HG03469 (cell line): ENCODE data around the gene CRB1.

Source experiments
- ATAC-seq: cut with Tn5 transposase; IDR thresholded peaks from one replicate; pipeline ENCODE4 v1.9.1; 2021; ENCODE audit warnings: mild to moderate bottlenecking, moderate library complexity, moderate number of reproducible peaks; ENCODE audit not compliant: unreplicated experiment

CRB1 gene

GRCh38 chr1:197268012-197268411 is at the start of gene CRB1:
TSS of gene CRB1 (plus strand) at chr1:197268252. CDS start at chr1:197268413, 161 bp downstream.
- no peak for ATAC-seq

DNA sequence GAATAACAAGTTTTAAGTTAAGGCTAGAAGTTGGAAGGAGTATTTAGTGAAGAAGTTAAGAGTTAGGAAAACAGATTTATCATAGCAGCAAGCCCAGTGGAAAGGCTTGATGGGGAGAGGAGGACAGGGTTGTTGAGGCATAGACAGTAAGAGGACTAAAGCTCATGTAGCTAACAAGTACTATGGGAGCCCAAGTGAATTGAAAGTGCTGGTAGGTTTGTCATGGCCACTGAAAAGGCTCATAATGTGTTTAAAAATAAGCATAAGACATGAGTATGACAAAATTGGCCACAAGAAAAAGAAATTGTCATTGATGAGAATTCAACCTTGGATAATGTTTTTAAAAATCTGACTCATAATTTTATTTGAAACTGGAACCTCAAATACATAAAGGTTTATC is 49.2 kb upstream of the CRB1 start:
- no peak for ATAC-seq

DNA sequence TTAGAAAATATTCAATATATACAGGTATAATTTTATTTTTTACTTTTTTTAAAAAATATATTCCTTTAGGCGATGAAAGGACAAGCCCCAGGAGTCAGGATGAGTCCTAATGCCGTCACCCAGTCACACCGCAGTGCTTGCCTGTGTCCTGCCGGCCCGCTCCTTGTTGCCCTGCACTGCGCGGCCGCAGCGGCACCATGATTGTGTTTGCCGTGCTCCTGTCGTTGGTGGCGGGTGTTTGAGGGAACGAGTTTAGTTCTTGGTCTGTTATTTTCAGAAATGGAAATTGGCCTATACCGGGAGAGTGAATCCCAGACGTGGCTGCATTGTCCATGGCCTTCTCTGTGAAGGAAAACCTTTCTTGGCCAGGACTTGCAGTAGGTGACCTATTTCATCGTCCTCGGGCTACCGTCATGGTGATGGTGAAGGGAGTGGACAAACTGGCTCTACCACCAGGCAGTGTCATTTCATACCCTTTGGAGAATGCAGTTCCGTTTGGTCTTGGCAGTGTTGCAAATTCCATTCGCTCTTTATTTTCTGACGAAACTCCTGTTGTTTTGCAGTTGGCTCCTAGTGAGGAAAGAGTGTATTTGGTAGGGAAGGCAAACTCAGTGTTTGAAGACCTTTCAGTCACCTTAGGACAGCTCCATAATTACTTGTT is 45.9 kb upstream of the CRB1 start:
- no peak for ATAC-seq

GRCh38 chr1:197222780-197223179 is 45.3 kb upstream of the CRB1 start:
- ATAC-seq: no peak

DNA sequence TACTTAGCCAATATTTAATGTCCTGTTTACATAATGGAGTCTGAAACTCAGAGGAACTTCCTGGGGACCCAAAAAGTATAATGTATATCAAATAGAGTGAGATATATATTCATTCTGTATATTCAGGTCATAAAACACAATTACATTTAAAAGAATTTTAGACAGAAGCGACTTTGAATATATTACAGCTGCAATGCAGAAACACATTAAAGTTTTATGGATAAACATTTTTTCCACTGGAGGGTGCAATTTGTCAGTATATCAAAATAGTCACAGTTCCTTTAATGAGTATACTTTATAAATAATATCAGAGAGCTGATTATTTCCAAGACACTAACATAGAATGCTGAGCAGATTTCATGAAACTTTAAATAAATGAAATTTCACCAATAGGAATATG is 43.9 kb upstream of the CRB1 start:
- ATAC-seq: no peak

- no peak for ATAC-seq
These were observed 42.4 kb upstream of the CRB1 start for GRCh38 chr1:197225611-197226010.

GRCh38 chr1:197234581-197234980 is 33.5 kb upstream of the CRB1 start:
- no peak for ATAC-seq

GRCh38 chr1:197235355-197235754 is 32.7 kb upstream of the CRB1 start:
- ATAC-seq: no peak

GRCh38 chr1:197247465-197247864 is 20.6 kb upstream of the CRB1 start:
- ATAC-seq: no peak

GRCh38 chr1:197249324-197249723 is 18.7 kb upstream of the CRB1 start:
- ATAC-seq: no peak

DNA sequence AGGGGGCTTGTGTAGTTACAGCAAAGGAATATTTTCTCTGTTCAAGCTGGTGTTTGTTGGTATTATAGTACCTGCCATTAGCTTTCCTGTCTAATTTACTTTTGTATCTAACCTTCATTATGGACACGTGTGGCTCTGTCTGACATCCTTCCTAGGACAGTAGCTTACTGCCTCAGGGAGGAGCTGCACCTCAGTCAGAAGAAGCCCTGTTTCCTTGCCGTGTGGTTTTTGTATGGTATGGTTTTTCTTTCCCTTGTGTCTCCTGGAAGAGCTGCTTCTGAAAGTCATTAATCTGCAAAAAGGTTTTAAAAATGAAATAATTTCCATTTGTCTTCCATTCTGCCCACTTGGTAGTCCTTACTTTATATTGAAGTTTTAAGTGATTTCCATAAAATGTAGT is 17.4 kb upstream of the CRB1 start:
- no peak for ATAC-seq

- ATAC-seq: no peak
These were observed 15.1 kb upstream of the CRB1 start for GRCh38 chr1:197252973-197253372.

DNA sequence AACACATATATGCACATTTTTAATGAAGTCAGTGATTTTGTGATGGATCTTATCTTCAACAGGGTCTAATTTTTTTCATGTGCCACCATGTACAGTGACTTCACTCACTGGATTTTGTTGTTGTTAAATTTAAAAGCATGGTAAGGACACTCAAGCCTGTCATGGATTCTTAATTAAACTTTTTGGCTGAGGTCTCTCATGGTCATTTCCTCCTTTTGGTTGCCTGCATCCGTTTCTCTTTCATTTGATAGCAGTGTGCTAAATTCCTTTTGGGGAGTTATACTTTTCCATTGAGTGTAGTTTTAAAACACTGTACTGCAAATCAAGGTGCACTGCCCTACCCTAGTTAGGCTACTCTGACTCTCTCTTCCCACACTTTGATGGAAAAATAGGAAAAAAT is 13.2 kb upstream of the CRB1 start:
- ATAC-seq: no peak

- no peak for ATAC-seq
These were observed 3.0 kb upstream of the CRB1 start for GRCh38 chr1:197264936-197265567.

DNA sequence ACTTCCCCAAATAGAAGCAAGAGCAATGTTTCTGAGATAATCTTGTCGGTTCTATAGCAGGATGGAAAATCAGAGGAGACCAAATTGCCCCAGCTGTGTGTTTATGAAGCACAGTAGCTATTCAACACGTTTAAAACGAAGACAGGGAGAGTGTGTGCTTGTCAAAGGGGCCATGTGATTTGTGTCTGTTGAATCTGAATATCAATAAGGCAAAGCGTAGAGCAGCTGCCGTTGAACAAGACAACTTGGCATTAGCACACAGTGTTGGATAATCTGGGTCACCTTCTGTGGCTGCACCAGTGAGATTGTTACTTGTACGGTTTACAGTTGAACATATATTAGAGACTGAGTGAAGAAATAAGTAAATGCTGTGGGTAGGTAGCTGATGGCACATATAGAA is 1.0 kb downstream of the CRB1 start:
- ATAC-seq: no peak

GRCh38 chr1:197272791-197273190 is 4.7 kb downstream of the CRB1 start:
- ATAC-seq: no peak

- no peak for ATAC-seq
These were observed 9.1 kb downstream of the CRB1 start for GRCh38 chr1:197277166-197277565.

GRCh38 chr1:197284325-197284724 is 16.3 kb downstream of the CRB1 start:
- no peak for ATAC-seq

GRCh38 chr1:197284966-197285365 is 16.9 kb downstream of the CRB1 start:
- no peak for ATAC-seq

- ATAC-seq: no peak
These were observed 17.6 kb downstream of the CRB1 start for GRCh38 chr1:197285526-197286205.

DNA sequence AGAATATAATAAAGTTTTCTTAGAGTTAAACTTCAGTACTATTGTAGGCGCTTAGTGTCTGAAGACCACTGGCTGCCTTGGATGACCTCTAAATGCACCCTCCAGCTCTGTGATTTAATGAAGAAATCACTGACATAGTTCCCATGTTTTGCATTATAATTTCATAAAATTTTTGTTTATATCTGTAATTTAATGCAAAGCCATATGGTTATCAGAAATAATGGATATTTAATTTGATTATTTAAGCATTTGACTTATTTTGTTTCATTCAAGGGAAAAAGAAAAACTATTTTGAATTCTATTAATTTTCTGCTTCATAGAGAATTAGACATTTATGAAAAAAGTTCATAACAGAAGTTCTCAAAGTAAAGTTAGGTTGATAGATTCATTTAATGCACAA is 18.6 kb downstream of the CRB1 start:
- ATAC-seq: no peak

DNA sequence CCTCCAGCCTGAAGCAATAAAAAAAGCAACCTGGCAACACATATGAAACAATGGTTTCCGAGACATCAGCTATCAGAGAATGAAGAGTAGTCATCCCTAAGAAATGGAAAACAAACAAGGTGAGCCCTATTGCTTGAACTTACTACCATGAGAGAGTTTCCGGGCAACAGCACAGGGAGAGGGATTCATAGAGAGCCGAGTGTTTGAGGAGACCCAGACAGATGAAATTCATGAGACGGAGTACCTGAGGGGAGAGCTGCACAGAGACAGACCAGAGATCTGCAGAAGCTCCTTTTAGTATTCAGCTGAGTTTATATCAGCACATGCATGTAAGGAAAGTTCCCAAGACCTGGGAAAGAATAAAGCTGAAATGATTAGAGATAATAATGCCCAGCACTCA is 19.8 kb downstream of the CRB1 start:
- no peak for ATAC-seq
